ENCODE measurements around the gene LMCD1. TPM values are rescaled to one million over a fixed set of nuclear protein-coding genes. Genes with fewer than 3 reads are reported as not detected.

The LMCD1 gene
- total RNA-seq, 1 donor from 2014 or later, result 26.1 TPM

DNA sequence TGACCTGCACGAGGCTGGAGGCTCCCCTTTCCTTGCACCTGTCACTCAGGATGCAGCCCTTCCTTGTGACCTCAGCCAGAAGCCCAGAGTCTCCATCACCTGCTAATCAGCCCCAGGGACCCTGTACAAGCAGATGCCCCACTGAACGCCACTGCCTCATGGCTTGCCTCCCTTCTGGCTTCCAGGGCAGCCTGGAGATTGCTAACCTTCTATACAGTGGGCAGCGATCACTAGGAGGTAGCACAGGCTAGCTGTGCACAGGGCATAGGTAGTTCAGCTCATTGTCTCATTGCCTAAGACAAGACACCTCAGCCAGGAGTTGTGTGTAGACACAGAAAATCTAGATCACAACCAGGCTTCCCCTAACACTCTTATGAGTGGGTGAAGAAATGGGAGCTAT, 93.6 kb downstream of the LMCD1 start:
- Mint-ChIP-seq H3K4me1 (ENCODE audit: low read depth) (peaks cover 5% of the 10 kb centered on the region), H3K27me3 (peaks cover 7% of the 10 kb centered on the region), H3K27ac (no peak overlapping the region), H3K4me3 (ENCODE audit: low read depth) (no peak overlapping the region), H3K36me3 (ENCODE audit: insufficient read depth) (no peaks in the 10 kb centered on the region), H3K9me3 (ENCODE audit: low read depth) (no peaks in the 10 kb centered on the region)
- no peak for DNase-seq (ENCODE audit: low spot score, unreplicated experiment)
- TF ChIP-seq CTCF (IDR thresholded peaks at IDR 0.05; ENCODE audit: unreplicated experiment), result no peak

- H3K4me3 Mint-ChIP-seq (ENCODE audit: low read depth), result no peak overlapping the region
- H3K36me3 Mint-ChIP-seq (ENCODE audit: insufficient read depth), result no peaks in the 10 kb centered on the region
- no peak for DNase-seq (ENCODE audit: low spot score, unreplicated experiment)
- H3K4me1 Mint-ChIP-seq (ENCODE audit: low read depth), result peaks cover 5% of the 10 kb centered on the region
- H3K9me3 Mint-ChIP-seq (ENCODE audit: low read depth), result no peaks in the 10 kb centered on the region
- peaks cover 7% of the 10 kb centered on the region for H3K27me3 Mint-ChIP-seq
- no peak for TF ChIP-seq CTCF (IDR thresholded peaks at IDR 0.05; ENCODE audit: unreplicated experiment)
- no peak overlapping the region for H3K27ac Mint-ChIP-seq
Measured at GRCh38 chr3:8595695-8596115, 94.1 kb downstream of the LMCD1 start.

DNA sequence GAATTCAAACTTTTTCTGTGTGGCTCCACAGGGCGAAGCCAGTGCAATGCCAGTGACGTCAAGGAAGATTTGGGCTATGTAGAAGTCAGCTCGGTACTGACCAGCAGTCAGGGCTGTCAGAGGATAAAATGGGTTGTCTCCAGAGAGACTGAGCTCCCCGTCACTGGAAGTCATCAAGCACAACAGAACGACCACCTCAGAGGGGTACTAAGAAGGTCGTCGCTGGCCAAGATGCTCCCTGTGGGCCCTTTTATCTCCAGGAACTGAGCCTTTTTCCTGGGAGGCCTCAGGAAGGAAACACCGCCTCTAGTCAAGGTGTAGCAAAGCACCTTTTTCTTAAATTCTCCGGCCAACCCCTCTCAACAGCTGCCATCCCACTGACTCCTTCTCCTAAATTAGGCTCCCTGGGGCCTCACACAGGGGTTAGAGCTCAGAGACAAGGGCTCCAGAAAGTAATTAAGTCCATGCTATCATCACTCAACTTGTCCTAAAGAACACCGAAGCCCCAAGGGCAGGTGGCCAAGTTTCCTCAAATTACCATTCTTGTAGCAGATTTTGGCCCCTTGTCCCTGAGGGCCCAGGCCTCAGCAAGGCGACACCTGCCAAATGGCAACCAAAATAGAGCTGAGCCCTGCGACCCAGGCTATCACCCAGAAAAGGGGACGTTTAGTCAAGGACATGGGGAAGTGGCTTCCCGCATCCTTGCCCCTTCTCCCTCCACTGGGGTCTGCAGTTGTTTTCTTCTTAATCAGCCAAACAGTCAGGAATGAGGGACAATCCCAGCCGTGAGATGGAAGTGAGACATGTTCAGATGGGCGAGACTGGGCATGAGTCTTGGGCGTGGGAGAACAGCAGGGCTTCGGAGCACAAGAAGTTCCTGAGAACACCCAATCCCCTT, 94.9 kb downstream of the LMCD1 start:
- H3K36me3 Mint-ChIP-seq (ENCODE audit: insufficient read depth), result no peaks in the 10 kb centered on the region
- H3K27ac Mint-ChIP-seq, result no peak overlapping the region
- H3K27me3 Mint-ChIP-seq, result peaks cover 7% of the 10 kb centered on the region
- no peak overlapping the region for H3K4me3 Mint-ChIP-seq (ENCODE audit: low read depth)
- no peak for DNase-seq (ENCODE audit: low spot score, unreplicated experiment)
- TF ChIP-seq CTCF (IDR thresholded peaks at IDR 0.05; ENCODE audit: unreplicated experiment), result no peak
- H3K4me1 Mint-ChIP-seq (ENCODE audit: low read depth), result peaks cover 5% of the 10 kb centered on the region
- H3K9me3 Mint-ChIP-seq (ENCODE audit: low read depth), result no peaks in the 10 kb centered on the region

- no peak overlapping the region for H3K4me3 Mint-ChIP-seq (ENCODE audit: low read depth)
- no peaks in the 10 kb centered on the region for H3K36me3 Mint-ChIP-seq (ENCODE audit: insufficient read depth)
- no peaks in the 10 kb centered on the region for H3K9me3 Mint-ChIP-seq (ENCODE audit: low read depth)
- no peak for DNase-seq (ENCODE audit: low spot score, unreplicated experiment)
- H3K4me1 Mint-ChIP-seq (ENCODE audit: low read depth), result peaks cover 1% of the 10 kb centered on the region
- no peak for TF ChIP-seq CTCF (IDR thresholded peaks at IDR 0.05; ENCODE audit: unreplicated experiment)
- peaks cover 7% of the 10 kb centered on the region for H3K27me3 Mint-ChIP-seq
- H3K27ac Mint-ChIP-seq, result no peak overlapping the region
Measured at GRCh38 chr3:8597219-8597853, 95.7 kb downstream of the LMCD1 start.

DNA sequence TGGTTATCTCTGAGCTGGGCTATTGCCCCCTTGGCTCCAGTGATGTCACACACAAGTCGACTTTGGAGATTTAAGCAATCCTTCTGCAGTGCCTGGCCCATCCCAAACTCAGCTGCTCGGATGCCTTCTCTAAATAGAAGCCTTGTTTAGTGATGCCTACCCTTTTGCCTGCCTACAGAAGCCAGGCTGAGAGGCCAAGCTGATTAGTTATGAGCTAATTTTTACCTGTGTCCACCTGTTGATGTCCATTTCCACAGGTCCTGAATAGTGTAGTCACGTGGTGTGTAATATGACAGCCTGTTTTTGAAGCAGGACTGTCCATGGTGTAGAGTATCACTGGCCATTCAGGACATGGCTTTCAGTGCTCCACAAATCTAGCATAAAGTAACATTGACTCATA, 97.5 kb downstream of the LMCD1 start:
- Mint-ChIP-seq H3K27ac (no peak overlapping the region), H3K36me3 (ENCODE audit: insufficient read depth) (no peaks in the 10 kb centered on the region), H3K4me1 (ENCODE audit: low read depth) (peaks cover 1% of the 10 kb centered on the region), H3K4me3 (ENCODE audit: low read depth) (no peak overlapping the region), H3K27me3 (peaks cover 7% of the 10 kb centered on the region), H3K9me3 (ENCODE audit: low read depth) (peaks cover 6% of the 10 kb centered on the region)
- DNase-seq (ENCODE audit: low spot score, unreplicated experiment), result no peak
- no peak for TF ChIP-seq CTCF (IDR thresholded peaks at IDR 0.05; ENCODE audit: unreplicated experiment)

Measured in progenitor cell of endocrine pancreas (in vitro differentiated cells).